HG02884 (cell line): Measurements from ENCODE around the gene KHNYN.
"Not testable (repeated sequence)": the region's sequence is repeated elsewhere in the genome, so short reads cannot be mapped to it uniquely, and the experiment has no call there.

Source experiments
- ATAC-seq: cut with Tn5 transposase; IDR thresholded peaks from one replicate; pipeline ENCODE4 v1.9.1; 2021; ENCODE audit warnings: mild to moderate bottlenecking, moderate library complexity; ENCODE audit not compliant: unreplicated experiment

Gene KHNYN

DNA sequence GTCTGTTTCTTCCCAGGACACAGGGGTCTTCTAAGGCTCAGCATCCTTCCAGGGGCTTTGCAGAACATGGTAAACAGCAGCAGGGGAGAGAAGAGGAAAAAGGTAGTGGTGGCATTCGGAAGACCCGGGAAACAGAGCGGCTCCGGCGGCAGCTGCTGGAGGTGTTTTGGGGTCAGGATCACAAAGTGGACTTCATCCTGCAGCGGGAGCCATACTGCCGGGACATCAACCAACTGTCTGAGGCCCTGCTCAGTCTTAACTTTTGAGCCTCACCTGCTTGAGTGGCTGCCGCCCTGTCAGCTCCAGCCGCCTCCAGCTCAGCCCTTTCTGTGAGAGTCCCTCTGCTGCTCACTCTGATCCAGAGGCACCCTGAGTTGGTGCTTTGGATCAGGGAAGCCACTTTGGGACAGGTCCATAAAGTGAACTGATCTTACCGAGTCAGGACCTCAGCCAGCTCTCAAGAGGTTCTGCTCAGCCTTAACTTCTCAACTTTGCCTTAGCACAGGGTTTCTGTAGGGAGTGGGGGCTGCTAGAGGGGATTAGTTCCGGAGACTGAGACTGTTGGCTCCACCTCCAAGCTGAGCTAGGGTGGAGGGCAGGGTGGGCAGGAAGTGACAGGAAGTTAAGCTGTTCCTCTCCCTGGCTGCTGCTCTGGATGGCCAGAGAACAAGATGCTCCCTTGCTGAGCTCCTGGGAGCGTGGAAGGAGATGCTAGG lies 7.4 kb downstream of the KHNYN start:
- no peak for ATAC-seq

DNA sequence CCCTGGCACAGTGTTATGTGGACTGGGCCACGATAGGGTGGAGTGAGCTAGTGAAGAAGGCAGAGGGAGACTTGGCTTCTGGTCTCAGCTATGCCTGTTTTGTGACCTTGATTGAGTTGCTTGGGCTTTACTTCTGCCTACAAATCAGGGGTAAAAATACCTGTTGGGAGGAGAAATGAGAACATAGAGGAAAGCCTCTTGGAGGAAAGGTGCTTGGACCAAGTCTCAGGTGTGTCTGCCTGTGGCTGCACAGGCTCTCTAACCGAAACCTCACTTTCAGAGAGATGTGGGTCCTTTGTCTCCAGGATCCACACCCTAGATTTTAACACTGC lies 7.9 kb downstream of the KHNYN start:
- ATAC-seq, result no peak

DNA sequence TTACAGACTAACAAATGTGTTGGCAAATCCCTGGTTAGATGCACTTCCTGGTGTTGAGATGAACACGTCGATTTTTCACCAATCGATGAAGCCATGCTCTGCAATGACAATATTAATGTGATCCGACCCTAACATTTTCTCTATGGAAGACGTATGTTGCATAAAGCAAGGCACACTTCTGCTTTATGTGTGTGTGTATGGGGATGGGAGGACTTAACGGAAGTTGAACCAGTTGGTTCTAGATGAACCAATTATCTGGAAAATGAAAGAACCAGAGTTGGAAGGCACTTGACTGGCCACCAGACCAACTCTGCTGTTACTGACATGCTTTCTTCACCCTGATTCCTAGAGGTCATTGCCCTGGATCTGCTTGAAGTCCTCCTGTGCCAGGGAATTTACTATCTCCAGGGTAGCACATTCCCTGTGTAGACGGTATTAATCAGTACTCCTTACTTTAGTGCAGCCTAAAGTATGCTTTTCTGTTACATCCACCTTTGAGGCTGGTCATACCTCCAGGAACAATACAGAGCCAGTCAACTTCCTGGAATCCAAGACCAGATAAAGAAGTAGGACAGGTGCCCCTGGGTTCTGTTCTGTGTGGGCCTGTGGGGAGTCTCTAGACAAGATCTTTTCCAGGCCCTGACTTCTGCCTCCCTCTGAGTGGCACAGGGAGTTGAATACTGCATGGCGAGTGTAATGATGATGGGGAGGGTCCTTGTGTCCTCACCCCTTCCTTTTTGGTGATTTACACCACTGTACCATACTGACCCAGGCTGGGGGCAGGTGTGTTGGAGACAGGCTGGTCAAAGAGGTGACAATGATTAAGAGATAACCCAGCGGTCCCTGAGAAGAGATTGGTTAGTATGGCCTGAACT lies 8.7 kb downstream of the KHNYN start:
- no peak for ATAC-seq

DNA sequence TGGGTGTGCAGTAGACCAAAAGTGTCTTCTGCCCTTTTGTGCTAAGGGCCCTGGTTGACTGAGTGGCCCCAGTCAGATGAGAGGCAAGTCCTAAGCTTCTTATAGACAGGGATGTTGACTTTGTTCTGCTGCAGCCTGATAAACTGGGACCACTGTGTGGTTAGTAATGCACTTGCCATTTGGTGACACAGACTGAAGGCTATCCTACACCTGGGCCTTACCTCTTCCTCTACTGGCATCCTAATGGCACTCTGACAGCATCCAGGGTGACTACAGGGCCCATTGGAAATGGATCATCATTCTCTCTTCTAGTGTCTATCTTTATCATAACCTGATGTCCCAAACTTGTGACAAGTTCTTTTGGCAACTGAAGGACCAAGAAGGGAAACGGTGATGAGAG lies 9.5 kb downstream of the KHNYN start:
- ATAC-seq, result no peak

DNA sequence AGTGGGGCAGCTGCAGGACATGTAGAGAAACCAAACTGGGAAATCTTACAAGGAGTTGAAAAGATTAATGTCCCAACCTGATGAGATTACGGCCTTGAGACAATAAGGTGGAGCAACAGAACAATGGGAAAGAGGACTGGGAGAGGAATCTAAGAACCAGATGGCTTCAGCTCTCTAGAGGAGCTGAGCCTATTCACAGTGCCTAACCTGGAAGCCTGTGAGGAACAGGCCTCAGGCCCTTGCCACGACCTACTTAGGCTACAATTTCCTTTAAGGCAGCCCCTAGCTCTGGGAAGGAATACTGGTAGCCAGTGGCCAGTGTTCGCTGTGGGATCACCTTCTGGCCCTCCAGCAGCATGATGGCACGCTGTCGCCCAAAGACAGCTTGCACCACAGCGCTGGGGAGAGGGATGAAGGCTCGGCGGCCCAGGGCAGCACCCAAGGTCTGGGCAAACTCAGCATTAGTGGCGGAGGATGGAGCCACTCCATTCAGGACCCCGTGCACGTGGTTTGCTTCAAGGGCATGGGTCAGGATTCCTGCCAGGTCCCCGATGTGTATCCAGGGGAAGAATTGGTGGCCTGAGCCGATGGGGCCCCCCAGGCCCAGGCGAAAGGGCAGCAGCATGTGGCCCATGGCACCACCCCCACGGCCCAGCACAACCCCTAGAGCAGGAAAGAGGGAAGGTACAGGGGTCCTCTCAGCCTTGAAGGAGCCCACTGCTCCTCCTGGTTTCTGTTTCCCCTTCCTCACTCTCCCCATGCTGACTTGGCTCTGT lies 10.3 kb downstream of the KHNYN start:
- no peak for ATAC-seq

DNA sequence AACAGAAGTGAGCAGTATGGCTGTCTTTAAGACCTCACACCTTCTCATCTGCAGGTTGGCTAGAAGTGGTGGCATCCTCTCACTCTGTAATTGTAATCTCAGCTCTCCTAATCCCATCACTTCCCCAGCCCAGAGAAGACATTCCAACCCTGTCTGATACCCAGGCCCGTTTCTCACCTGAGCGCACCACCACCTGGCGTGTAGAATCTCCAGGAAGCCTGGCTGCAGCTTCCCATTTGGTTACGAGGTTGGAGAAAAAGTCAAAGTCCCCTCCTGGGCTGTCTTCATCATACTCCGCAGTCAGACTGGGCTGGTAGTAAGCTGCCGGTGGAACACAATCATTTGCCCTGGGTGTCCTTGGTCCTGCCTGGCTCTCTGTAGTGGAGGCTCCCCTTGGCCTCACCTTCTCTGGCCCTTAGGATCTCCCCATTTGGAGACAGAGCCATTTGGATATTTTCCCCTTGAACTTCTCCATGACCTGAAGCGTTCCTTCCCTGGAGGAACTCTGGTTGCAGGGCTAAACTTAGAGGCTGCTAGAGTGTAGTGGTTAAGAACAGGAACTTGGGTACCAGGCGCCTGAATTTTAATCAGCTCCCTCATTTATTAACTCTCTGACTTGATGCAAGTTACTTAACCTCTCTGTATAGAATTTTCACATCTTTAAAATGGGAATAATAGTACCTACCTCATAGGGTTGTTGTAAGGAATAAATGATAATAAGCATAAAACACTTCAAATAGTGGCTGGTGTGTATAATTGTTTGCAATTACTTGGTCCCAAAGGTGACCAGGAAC lies 11.0 kb downstream of the KHNYN start:
- no peak for ATAC-seq

DNA sequence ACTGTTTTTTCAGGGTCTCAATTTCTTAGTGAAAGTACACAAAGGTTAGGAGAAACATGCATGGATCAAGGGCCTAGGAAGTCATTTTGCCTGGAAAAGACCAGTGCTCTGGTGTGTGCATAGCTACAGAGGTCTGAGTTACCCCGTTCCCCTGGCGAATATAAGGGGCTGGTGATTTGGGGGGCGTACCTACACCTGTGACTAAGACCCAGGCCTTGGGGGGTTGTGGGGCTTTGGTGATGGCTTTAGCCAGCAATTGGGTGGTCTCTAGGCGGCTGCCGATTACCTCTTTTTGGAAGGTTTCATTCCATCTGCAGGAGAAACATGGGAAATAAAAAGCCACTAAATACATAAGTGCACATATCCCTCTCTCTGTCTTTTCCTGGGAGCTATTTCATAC lies 11.7 kb downstream of the KHNYN start:
- no peak for ATAC-seq

DNA sequence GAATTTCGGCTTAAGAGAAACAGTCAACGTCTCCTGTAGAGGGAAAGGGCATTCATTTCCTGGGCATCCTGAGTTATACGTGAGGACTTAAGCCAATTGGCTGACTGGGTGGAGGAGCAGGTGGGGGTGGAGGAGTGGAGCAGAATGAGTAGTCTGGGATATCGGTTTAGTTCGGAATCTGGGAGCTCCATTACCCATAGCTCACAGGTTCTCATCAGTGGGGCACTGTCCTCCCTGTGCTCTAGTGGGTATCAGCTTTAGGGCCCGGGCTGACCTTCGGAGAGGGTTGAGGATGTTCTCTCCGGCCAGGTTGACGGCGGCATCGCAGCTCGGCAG lies 12.1 kb downstream of the KHNYN start:
- ATAC-seq, result peak; percentile 1

DNA sequence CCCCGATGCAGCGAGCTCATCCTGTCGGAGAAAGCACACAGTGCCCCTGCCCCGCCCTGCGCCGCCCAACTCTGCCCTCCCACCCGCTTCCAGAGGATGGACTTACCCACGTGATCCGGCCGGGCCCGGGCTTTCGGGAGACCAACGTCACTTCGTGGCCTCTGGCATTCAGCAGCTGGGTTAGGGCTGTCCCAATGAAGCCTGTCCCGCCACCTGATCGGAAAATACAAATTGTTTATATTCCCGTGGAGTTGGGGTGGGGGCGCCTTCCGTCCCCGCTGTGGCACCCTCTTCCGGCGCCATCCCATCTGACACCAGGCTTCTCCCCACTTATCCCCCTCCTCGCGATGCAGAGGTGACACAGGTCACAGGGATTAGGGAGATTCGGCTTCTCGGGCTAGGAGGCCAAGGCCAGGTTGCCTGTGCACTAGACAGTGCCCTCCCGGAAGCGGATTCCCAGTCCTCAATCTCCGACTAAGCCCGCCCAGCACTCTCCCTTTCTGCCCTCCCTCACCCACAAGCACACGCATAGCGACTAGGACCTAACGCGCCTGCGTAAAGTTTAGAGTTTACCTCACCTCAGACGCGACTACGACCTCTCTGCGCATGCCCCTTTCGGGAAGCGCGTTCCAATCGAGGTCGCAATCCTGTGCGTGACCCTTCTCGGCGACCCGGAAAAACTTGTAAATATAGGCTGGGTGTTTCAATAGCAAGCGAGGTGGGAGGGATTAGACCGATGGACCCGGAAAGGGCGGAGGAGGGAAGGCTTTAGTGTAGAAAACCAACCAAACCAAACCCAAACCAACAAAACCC lies 12.7 kb downstream of the KHNYN start, which contains the start of gene SDR39U1:
TSS of gene SDR39U1 (minus strand) at position 537 of the 813 bp plus-strand sequence. CDS start at position 530, 7 bp downstream.
- peak; percentile 88 for ATAC-seq

DNA sequence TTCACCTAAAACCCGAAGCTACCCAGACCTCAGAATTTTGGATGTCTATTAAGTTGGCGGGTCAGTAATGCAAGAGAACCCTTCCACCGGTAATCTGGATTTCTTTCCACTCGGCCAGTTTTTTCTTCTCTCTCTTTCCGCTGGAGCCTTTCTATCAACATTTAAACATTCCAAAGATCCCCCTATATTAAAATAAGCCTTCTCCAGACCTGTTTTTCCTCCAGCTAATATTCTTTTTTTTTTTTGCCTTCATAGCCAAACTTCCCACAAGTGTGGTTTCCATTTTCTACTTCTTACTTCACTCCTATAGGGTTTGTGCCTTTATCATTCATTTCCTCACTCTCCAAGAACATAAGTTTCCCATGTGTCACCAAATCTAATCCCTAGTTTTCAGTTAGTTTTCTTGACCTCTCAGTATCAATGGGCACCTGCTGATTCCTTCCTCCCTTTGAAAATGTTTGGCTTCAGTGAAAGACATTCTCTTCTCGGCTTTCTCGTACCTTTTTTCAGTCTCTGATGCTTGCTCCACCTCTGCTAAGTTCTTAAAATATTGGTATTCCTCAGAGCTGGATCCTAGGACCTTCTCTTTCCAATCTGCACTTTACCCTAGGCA lies 13.4 kb downstream of the KHNYN start:
- no peak for ATAC-seq

DNA sequence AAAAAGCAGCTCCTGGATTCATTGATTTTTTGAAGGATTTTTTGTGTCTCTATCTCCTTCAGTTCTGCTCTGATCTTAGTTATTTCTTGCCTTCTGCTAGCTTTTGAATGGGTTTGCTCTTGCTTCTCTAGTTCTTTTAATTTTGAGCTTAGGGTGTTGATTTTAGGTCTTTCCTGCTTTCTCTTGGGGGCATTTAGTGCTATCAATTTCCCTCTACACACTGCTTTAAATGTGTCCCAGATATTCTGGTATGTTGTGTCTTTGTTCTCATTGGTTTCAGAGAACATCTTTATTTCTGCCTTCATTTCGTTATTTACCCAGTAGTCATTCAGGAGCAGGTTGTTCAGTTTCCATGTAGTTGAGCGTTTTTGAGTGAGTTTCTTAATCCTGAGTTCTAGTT lies 21.1 kb downstream of the KHNYN start:
- not testable (repeated sequence) for ATAC-seq

DNA sequence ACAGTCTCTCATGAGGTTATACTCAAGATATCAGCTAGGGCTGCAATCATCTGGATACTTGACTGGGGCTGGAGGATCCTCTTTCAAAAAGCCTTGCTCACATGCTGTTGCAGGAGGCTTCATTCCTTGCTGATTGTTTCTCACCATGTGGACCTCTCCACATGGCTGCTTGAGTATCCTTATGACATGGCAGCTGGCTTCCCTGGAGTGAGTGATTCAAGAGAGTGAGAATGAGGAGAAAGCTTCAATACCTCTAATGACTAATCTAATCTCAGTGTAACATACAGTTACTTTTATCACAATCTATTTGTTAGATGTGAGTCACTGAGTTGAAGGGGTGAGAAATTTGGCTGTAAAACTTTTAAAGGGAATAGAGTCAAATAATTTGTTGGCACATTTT lies 27.2 kb downstream of the KHNYN start:
- no peak for ATAC-seq

DNA sequence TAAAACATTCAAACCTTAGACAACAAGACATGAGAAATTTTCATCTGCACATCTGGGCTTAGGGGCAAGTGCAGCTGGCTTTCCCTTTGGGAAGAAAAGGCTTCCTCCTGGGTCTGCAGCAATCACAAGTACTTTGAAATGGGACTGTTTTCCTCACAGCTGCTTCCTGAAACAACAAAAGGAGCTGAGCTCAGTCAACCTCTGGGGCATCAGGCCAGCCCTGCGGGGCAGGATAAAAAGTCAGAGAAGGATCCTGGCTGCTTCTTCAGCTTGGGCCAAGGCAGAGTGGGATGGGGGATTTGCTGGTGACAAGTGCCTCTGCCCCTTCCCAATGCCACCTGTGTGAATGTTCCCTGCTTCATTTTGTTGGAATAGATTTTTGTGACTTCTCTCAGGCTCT lies 29.0 kb downstream of the KHNYN start:
- no peak for ATAC-seq

DNA sequence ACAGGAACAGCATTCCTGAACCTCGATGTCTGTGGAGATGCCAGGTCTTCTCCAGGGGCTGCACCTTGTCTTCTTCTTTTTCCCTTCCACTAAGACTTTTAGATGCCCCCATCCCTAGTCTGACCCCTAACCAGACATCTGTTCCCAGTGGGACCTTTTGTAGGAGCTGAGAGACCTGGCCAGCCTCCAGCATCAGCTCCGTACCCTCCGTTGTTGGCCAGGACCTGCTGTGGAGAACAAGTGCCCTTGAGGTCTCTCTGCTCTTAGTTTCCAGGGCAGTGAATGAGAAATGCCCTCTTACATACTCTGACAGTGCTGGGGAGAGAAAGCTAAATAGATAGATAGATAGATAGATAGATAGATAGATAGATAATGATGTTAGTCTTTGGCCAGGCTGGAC lies 29.6 kb downstream of the KHNYN start:
- no peak for ATAC-seq

DNA sequence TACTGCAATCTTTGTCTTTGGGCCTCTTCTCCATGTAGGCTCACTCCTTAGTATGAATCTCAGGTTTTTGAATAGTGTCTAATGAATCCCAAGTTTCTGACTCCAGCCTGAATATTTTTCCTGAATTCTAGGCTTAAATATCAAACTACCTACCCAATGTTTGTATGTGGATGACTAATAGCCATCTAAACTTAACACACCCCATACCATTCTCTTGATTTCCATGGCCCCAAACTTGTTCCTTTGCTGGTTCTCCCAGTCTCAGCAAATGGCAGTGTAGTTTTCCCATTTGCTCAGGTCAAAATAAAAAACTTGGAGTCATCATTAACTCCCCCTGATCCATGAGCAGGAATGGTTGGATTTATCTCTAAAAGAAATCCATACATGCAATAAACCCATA lies 31.6 kb downstream of the KHNYN start:
- no peak for ATAC-seq

DNA sequence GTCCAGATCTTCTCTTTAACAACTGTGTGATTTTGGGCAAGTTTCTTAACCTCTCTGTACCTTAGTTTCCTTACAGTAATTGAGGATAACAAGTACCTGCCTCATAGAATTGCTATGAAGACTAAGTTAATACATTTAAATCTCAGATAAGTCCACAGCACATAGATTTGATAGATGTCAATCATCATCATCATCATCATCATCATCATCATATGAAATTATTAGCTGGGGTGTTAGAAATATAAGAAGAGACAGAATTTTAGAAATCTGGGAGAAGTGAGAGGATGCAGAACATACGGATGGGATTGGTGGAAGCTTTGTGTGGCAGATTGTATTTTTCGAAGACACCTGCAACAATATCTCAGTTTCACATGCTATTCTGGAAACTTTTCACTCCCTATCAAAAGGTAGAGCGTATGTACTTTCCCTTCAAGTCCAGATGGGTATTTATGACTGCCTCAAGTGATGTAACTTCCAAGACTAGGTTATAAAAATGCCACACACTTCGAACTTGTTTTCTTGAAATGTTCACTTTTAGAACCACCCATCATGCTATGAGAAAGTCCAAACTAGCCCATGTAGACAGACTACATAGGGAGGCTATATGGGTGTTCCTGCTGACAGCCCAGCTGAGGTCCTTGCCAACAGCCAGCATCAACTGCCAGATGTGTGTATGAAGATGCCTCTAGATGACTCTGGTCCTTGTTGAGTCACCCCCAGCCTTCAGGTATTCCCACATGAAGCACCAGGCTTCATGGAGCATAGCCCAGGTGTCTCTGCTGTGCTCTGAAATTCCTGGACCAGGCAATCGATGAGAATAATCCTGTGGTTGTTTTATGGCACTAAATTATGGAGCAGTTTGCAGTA lies 33.5 kb downstream of the KHNYN start:
- ATAC-seq, result no peak

DNA sequence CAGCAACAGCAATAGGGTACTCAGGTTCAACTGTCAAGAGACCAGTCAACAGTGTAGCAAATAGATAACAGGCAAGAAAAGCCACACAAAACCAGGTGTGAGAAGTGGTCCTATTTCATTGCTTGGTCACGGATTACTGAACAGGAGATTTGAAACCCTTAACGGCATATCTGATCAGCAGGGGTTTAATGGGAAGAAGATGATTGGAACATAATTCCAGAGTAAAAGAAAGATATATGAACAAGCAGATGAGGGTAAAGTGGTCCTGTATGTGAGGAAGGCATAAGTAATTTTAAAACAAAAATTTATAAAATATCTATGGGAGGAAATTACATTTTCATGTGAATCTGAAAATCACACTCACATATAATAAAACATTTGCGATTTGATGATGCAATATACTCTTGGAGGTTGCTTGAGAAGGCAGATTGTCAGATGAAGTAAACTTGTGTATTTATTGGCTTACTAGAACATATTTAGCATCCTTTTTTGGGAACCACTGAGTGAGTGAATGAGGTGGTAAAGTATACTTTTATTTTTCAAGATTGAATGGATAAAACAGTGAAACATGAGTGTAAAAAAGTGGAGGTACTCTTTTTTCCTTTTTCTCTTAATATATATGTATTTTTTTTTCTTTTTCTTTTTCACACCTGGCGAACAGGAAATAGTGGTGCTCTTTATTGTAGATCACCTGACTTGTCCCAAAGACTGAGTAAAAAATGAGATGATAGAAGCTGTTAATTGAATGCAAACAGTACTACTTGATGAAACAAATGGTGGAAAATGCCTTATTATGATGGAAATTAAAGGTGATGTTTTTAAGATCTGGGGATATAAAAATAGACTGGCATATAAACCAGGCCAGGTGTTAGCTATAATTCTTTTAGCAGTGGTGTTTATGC lies 34.4 kb downstream of the KHNYN start:
- ATAC-seq, result no peak

DNA sequence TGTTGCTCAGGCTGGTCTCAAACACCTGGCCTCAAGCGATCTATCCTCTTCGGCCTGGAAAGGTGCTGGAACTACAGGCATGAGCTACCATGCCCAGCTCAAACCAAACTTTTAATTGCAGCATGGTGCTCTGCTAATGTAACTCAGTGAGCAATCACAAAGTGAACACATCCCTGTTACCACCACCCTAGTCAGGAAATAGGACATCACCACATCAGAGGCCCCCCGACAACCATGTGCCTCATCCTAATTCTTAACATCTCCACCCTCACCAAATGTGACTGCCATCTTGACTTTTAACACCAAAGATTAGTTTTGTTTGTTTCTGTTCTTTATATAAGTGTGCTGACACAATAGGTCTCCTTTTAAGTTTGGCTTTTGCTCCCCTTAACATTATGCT lies 35.6 kb downstream of the KHNYN start:
- no peak for ATAC-seq
